OCI-M1 (cell line): ENCODE data around the gene ODAD4.

Experiments
- DNase-seq: peaks from one replicate; lab custom pipeline; 2025; lab: John Stamatoyannopoulos, UW

Gene ODAD4

DNA sequence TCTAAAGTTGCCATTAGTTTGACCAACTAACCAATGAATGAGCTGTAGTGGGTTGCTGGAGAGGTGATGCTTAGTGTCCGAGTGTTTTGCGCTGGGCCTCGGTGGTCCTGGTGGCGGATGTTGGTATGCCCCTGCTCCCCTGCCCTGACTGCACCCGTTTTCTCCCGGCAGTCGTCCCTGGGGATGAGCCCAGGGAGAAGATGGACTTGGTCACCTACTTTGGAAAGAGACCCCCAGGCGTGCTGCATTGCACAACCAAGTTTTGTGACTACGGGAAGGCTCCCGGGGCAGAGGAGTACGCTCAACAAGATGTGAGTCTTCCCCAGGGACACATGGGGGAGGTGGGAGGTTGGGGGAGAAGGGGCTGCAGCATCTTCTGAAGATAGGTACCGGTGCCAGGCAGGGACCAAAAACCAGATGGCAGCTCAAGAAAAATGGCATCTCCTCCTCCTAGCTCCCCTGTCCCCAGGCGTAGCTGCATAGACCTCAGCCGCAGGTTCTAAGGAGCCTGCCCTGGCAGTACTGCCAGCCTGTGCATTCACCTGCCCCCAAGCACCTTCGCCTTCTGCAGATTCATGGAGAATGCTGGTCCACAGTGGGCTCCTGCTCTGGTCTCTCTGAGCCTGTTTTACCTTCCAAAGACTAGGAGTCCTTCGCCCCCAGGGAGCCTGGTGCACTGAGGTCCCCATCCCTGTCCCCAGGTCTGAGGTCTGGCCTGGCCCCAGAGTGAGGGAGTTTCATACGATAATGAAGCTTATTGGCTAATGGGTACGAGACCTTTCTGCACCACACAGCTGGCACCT lies 41.5 kb downstream of the ODAD4 start:
- no peak for DNase-seq

DNA sequence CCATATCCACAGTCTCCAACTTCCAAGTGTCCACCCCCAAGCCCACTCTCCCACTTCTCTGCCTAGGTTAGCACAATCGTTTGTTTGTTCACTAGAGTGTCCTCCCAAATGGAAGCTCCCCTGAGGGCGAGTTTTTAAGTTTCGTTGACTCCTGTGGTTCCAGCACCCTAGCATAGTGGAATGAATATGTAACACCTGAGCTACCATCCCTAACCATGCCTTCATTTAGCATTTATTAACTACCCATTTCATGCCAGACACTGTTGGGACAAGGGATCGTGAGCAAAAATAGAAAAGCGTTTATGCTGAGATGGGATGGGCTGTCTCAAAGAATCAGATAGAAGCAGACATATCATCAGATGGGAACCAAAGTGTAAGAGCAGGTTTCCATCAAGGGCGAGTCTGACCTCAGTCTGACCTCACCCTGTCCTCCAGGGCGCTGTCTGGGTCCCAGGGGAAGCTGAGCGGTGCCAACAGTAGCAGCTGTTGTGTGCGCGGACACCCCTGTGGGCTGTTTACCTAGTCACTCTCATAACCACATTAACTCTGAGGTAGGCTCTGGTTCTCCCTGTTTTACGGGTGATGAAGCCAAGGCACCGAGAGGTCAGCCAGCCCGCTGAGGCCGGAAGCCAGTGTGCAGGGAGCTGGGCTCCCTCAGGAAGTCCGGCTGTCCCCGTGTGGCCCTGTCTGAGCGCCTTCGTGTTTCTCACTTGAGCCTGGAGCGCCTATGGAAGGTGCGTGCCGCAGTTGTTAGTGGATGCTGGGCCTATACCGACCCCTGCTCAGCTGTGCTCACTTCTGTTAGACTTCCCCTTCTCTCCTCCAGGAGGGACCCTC lies 42.4 kb downstream of the ODAD4 start:
- DNase-seq, result no peak

DNA sequence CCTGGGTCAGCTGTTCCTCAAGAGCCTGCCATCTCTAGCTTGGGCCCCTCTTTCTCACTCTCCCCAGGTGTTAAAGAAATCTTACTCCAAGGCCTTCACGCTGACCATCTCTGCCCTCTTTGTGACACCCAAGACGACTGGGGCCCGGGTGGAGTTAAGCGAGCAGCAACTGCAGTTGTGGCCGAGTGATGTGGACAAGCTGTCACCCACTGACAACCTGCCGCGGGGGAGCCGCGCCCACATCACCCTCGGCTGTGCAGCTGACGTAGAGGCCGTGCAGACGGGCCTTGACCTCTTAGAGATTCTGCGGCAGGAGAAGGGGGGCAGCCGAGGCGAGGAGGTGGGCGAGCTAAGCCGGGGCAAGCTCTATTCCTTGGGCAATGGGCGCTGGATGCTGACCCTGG lies 43.0 kb downstream of the ODAD4 start:
- DNase-seq, result no peak

- no peak for DNase-seq
Measured at GRCh38 chr17:41974031-41974430, 43.6 kb downstream of the ODAD4 start.

DNA sequence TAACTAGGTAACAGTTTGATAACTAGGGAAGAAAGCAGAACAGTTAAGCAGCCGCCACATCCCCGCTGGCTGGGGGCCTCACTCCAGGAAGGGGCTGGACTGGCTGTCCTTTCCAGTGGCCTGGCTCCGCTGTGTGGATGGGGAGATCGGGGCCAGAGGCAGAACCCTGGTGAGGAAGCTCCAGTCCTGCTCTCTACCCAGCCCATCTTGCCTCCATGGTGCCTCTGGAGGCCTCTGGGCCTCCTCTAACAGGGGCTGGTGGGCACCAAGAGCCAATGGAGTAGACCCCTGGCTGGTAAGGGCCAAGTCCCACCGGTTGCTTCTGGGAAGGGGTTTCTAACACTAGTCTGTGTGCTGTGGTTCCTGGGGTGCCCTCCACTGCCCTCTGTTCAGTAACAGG lies 44.2 kb downstream of the ODAD4 start:
- DNase-seq, result no peak

GRCh38 chr17:41975099-41976083 lies 45.0 kb downstream of the ODAD4 start:
- no peak for DNase-seq

DNA sequence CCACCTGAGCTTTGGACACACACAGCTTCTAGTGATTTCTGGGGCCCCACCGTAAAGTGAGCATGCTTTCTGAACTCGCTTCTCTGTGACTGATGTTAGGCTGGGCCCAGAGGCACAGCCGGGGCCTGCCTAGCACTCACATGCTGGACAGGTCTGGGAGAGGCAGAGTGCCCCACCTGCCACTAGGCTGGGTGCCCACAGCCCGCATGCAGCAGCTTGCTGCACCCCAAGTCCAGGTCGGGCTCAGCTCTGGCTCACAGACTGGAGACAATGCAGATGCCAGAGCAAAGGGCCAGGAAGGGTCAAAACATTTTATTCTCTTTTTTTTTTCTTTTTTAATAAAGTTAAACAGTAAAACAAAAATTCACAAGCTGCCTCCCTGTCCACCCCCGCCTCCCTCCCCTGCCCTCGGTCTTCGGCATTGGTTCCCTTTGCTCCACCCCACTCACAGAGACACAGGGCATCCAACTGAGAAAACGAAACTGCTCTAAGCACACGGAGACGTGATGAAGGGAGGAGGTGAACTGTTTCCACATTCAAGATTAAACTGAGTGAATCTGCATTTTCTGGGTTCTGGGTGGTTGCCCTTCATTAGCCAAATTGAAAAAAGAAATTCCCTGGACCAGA lies 45.8 kb downstream of the ODAD4 start:
- no peak for DNase-seq

DNA sequence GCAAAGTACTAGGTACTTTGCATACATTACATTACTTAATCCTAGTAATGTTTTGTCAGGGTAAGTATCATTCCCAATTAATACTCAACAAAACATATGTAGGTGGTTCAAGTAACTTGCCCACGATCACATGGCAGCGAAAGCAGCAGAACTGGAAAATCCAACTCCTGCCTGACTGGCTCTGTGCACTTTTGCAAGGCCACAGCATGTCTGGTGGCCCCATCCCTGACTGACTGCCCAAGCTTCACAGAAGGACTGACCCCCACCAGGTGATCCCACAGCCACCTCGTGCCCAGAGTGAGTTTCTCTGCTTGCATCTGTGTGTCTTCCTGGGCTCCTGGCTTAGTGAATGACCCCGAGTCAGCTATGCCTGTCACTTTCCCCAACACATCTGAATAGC lies 47.6 kb downstream of the ODAD4 start:
- DNase-seq, result no peak

GRCh38 chr17:41982026-41982760 lies 51.8 kb downstream of the ODAD4 start:
- no peak for DNase-seq

GRCh38 chr17:41984454-41984853 lies 54.0 kb downstream of the ODAD4 start:
- no peak for DNase-seq

DNA sequence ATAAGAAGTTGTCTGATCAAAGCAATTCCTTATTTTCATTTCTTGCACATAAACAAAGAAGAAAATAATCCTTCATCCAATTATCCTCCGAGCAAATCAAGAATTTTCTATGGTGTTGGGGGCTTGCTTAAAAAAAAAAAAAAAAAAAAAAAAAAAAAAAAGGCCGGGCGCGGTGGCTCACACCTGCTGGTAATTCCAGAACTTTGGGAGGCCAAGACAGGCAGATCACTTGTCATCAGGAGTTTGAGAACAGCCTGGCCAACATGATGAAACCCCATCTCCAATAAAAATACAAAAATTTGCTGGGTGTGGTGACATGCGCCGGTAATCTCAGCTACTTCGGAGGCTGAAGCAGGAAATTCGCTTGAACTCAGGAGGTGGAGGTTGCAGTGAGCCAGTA lies 55.5 kb downstream of the ODAD4 start:
- DNase-seq, result no peak

DNA sequence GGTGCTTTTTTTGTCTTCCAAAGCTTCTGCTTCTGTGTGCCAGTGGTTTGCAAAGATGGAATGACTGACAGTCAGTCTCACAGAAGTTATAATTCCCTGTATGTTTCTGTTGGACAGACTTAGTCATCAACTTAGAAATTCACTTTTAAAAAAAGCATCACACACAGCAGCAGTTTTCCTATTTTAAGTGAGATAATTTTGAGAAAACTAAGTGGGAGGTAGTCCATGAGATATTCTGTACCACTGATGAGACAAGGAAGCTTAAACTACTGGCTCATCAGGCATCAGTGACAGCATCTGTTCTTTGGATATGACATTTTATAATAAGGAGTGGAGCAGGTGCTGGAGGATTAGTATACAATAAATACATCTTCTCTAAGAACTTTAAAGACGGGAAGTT lies 56.2 kb downstream of the ODAD4 start:
- no peak for DNase-seq

DNA sequence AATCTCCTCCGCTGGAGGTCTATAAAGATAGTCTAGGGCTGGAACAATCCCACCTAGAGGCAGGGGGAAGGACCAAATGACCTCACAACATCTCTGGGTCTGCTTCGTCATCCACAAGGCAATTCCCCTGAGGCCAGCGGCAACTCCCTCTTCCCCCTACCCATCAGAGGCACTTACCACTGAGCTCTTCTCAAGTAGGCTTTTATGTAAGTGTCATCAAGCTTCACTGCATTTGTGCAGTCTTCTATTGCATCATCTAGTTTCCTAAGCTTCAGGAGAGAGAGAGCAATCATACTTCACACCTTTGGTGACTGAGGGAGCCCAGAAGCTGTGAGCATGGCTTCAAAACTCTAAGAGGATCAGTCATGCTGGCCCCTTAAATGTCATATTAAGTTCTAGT lies 57.2 kb downstream of the ODAD4 start:
- no peak for DNase-seq

DNA sequence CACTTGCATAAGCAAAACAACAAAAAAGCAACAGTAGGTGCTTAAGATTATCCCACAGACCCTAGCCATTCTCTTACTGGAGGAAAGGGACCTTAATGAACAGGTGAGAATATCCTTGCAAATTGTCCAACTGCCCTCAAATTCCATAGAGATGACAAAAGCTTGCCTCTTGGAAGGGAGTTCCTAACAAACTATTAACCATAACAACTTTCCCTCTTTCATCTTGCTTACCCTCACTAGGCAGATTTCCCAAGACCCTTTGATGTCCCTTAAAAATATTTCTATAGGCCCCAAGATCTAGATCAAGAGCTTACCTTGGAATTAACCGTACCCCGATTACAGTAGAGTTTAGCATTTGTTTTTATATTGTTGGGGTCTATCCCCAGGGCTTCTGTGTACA lies 58.0 kb downstream of the ODAD4 start:
- no peak for DNase-seq

DNA sequence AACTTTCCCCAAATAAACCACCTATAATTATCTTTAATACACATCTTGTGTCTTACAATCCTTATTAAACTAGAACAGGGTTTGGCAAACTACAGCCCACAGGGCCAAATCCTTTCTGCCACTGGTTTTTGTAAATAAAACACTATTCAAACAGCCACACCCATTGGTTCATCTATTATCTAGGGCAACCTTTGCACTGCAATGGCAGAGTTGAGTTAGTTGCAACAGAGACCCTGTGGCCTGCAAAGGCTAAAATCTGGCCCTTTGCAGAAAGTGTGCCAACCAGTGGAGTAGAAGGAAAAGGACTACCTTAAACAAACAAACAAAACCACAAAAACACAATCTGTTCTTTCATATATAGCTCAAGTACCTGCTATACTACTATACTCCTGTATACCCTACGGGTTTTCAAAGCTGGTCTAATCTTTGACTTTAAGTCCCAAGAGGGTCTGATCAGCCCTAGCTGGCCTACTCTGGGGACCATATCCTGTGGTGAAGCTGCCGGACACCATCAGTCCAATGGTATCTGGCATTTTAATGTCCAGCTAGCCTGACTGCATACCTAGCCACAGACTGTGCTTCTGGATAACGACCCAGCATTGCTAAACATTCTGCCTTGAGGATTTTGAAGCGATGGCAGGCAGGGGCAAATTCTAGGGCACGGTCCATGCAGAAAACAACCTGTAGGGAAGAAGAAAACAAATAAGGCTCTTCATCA lies 59.4 kb downstream of the ODAD4 start:
- no peak for DNase-seq

DNA sequence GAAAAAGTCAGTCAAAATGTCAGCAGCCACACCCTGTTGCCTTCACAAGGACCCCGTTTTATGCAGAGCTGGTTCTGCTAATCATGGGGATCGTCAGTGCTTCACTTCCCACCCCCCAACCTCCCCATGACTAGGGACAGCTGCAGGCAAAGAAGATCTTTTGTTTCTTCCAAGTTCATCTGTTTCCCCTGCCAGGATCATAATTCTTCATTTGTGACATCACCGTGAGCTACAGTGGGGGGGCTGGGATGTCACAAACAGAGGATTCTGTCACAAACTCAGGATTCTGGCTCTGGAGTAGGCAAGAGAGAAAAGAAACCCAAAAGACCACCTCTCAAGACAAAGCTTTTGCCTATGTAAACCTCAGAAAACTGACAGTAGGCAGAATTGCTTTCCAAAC lies 62.2 kb downstream of the ODAD4 start:
- DNase-seq, result no peak

GRCh38 chr17:41996855-41997164 lies 66.4 kb downstream of the ODAD4 start:
- DNase-seq, result no peak

- DNase-seq, result no peak
Measured at GRCh38 chr17:41998497-41998896, 68.1 kb downstream of the ODAD4 start.

- DNase-seq, result no peak
Measured at GRCh38 chr17:42000413-42001133, 70.2 kb downstream of the ODAD4 start.

- DNase-seq, result no peak
Measured at GRCh38 chr17:42001729-42002128, 71.3 kb downstream of the ODAD4 start.
